ENCODE measurements around the gene STPG4.

DNA sequence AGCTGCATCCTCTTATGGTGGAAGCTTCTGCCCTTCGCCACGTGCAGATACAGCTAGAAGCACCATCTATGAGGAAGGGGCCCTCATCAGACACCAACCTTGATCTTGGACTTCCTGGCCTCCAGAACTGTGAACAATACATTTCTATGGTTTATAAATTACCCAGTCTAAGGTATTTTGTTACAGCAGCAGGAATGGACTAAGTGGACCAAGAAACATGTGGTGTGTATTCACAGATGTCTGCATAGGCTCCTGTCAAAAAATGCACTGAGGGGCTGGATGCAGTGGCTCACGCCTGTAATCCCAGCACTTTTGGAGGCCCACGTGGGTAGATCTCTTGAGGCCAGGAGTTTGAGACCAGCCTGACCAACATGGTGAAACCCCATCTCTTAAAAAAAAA, 57.5 kb downstream of the STPG4 start:
- TF ChIP-seq, protein P1, sequence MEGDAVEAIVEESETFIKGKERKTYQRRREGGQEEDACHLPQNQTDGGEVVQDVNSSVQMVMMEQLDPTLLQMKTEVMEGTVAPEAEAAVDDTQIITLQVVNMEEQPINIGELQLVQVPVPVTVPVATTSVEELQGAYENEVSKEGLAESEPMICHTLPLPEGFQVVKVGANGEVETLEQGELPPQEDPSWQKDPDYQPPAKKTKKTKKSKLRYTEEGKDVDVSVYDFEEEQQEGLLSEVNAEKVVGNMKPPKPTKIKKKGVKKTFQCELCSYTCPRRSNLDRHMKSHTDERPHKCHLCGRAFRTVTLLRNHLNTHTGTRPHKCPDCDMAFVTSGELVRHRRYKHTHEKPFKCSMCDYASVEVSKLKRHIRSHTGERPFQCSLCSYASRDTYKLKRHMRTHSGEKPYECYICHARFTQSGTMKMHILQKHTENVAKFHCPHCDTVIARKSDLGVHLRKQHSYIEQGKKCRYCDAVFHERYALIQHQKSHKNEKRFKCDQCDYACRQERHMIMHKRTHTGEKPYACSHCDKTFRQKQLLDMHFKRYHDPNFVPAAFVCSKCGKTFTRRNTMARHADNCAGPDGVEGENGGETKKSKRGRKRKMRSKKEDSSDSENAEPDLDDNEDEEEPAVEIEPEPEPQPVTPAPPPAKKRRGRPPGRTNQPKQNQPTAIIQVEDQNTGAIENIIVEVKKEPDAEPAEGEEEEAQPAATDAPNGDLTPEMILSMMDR (conservative IDR thresholded peaks at IDR 0.05) = no peak
- no peak for TF ChIP-seq EZH2 (IDR thresholded peaks at IDR 0.05; ENCODE audit: low read depth)
